GM13977 (cell line): ENCODE data around the gene PGM1.
"Not testable (repeated sequence)": the region's sequence is repeated elsewhere in the genome, so short reads cannot be mapped to it uniquely, and the experiment has no call there.

Experiments
- DNase-seq: peaks from one replicate; pipeline ENCODE4 v3.0.0; 2012; ENCODE audit warnings: low spot score
- in situ Hi-C: fragments of 300-500 bp; cut with MboI; formaldehyde crosslinking; loops from one replicate; pipeline ENCODE4 v1.12.0; 2022; ENCODE audit warnings: low sequenced_read_pairs, low pct_unique_long_range_greater_than_20kb, mixed read lengths, inconsistent platforms; ENCODE audit not compliant: unreplicated experiment
- TF ChIP-seq, protein P1 (sequence below): IDR thresholded peaks from 2 replicates; pipeline ENCODE4 v1.5.1; 2012; ENCODE audit warnings: mild to moderate bottlenecking, control low read depth; ENCODE audit not compliant: insufficient read depth; ENCODE audit errors: extremely low read depth, missing control alignments

The PGM1 gene

DNA sequence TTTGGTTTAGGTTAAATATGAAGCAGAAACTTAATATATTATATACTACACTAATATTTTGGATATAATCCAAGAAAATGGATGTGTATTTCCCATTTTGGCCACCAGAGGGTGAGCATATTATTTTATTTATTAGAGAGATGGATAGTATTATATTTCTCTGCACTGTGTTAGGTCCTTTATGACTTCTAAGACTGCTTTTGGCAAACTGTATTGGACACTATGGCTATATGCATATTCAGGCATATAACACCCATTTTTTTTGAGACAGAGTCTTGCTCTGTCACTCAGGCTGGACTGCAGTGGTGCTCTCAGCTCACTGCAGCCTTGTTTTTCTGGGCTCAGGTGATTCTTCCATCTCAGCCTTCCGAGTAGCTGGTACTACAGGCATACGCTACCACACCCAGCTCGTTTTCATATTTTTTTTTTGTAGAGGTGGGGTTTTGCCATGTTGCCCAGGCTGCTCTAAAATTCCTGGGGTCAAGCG lies 17.8 kb upstream of the PGM1 start:
- no peak for DNase-seq
- in situ Hi-C loops: no loop called here
- TF ChIP-seq, protein P1, sequence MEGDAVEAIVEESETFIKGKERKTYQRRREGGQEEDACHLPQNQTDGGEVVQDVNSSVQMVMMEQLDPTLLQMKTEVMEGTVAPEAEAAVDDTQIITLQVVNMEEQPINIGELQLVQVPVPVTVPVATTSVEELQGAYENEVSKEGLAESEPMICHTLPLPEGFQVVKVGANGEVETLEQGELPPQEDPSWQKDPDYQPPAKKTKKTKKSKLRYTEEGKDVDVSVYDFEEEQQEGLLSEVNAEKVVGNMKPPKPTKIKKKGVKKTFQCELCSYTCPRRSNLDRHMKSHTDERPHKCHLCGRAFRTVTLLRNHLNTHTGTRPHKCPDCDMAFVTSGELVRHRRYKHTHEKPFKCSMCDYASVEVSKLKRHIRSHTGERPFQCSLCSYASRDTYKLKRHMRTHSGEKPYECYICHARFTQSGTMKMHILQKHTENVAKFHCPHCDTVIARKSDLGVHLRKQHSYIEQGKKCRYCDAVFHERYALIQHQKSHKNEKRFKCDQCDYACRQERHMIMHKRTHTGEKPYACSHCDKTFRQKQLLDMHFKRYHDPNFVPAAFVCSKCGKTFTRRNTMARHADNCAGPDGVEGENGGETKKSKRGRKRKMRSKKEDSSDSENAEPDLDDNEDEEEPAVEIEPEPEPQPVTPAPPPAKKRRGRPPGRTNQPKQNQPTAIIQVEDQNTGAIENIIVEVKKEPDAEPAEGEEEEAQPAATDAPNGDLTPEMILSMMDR: peak; percentile 35

DNA sequence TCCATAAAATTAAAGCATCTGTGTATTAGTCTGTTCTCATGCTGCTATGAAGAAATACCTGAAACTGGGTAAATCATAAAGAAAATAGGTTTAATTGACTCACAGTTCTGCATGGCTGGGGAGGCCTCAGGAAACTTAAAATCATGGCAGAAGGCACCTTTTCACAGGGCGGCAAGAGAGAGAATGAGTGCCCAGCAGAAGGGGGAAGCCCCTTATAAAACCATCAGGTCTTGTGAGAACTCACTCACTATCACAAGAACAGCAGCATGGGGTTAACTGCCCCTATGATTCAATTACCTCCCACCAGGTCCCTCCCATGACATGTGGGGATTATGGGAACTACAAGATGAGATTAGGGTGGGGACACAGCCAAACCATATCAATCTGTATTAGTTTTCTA lies 6.9 kb upstream of the PGM1 start:
- DNase-seq, in situ Hi-C loops: not testable (repeated sequence)

DNA sequence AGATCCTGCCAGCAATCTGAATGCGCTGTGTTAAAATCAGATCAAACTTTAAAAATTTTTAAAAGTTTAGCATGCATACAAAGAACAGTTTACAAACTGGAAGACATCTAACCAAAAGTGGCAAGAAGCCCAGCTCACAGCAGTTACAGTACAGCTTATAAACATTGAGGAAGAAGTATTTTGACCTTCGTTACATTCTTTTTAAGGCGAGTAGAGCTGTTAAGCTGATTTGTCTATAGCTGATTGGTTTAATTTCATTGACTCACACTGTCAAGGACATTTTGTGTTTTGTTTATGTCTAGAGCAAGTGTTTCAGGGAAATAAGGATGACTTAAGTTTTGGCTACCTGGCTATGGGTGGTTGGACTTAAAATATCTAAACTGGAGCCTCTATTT lies 3.0 kb upstream of the PGM1 start:
- no peak for DNase-seq
- in situ Hi-C loops: no loop called here
- TF ChIP-seq, protein P1: no peak

DNA sequence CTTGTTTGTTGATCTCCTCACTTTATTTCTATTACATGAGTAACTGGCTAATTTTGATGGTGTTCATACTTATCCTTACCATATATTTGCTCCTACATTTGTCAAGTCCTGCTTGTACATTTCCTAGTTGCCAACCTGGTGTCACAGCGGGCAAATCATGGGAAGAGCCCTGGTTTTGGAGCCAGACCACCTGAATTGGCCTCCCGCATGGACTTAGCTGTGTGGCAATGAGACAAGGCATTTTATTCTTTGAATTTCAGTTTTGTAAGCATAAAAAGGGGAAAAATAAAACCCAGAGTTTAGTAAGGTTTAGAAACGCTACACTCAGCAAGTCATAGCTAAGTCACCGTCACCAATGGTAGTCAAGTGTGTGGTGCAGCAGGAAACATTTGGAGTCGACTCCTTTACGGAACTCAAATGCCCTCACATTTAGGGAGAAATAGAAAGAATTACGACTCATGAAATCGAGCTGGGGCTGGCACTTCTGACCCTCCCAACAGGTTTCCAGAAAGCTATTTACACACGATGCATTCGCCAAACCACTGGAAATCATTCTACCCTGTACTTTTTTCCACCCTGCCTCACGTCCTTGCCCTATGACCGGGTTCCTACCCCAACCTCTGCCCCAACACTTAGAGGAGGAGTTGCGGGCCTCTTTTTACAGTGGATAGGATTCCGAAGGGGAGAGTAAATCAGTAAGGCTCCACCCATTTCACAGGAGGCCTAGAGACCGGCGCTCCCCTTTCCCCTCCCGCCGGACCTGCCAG lies 492 bp upstream of the PGM1 start:
- in situ Hi-C loops: no loop called here
- DNase-seq: no peak
- TF ChIP-seq, protein P1: no peak

DNA sequence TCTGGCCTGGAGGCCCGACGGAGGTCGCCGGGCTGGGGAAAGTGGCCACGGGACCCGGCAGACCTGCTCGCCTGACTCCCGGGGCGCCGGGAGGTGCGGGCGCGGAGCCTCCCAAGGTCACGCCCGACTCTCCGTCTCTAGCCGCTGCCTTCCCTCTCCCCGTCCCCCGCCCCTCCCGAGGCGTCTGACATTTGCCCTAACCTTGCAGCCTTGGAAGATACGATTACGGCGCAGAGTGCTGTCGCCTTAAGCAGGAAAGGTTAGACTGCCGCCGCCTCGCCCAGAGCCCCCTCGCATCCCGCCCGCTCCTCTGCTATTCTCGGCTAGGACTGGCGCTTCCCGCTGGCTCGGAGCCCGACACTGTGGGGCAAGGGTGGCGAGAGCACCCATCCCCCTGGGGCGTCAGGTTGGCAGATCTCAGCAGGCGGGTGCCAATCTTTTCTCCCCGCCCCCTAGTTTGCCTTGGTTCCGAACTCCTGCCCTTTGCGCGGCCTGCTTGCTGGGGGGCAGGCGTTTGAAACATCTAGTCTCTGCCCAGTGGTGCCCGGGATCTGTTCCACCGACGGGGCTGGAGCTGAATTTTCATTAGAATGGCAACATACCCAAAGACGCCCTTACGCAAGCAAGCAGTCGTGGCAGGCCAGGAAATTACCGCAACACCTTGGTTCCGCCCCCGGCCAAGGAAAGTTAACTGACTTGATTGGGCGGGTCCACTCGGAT lies 835 bp downstream of the PGM1 start:
- peak; percentile 59 for DNase-seq

DNA sequence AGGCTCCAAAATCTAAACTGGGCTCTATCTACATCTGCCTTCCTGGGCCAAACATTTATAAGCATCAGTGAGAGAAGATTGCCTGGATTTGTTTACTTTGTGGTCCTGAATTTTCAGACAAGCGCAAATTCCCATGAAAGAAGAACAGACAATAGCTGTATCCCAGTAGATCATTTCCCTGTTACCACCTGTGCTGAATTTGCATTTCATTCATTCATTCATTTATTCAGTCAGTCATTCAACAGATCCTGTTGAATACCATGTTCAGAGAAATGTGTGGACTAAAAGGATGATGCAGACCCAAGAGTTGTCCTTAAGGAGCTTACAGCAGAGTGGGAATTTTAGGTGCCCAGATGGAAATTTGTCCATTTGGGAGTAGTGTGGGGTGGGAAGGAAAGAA lies 2.2 kb downstream of the PGM1 start:
- no peak for DNase-seq
- in situ Hi-C loops: no loop called here
- TF ChIP-seq, protein P1: no peak

More for the DNA sequence above, 835 bp downstream of the PGM1 start:
- in situ Hi-C loops: no loop called here
- TF ChIP-seq, protein P1: no peak

DNA sequence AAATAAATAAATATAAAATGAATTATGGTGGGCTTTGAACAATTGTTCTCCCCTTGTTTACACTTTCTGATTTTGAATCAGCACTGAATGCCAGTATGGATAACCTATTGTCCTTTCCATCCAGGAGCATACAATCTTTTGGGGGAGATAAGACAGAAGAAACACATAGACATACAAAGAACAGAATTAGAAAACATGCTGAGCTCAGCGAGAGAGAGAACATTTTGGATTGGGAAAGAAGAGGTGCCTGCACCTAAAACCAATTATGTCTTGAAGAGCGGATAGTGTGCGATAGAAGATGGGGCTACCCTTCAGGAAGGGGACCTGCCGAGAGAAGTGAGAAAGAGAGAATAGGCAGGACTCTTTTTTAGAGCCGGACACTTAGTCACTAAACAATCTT lies 6.6 kb downstream of the PGM1 start:
- in situ Hi-C loops: loop anchor here (25.0 kb wide), 3 partner anchors 313 to 638 kb away; no protein-coding TSS in a partner anchor
- TF ChIP-seq, protein P1: no peak
- DNase-seq: no peak
